ENCODE data around the gene DDTL.
"Not testable (repeated sequence)": the region's sequence is repeated elsewhere in the genome, so short reads cannot be mapped to it uniquely, and the experiment has no call there.

The DDTL gene

DNA sequence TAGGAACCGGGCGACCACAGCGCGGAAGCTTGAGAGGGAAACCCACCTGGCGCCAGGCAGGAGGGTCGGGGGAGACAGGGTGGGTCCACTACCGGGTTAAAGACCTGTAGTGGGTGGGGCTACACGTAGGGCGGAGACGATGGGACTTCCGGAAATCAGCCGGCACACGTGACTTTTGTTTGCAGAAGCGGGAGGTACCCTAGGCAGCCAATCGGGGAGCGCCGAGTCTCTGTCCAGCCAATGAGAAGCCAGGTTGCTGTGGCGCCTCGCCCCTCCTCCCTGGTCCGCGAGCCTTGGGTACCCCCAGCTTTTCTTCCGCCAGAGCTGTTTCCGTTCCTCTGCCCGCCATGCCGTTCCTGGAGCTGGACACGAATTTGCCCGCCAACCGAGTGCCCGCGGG, at the start of gene DDTL:
Gene DDTL (plus strand): TSS at position 321 of the 400 bp plus-strand sequence. CDS start 27 bp downstream, at position 348.
- not testable (repeated sequence) for DNase-seq

DNA sequence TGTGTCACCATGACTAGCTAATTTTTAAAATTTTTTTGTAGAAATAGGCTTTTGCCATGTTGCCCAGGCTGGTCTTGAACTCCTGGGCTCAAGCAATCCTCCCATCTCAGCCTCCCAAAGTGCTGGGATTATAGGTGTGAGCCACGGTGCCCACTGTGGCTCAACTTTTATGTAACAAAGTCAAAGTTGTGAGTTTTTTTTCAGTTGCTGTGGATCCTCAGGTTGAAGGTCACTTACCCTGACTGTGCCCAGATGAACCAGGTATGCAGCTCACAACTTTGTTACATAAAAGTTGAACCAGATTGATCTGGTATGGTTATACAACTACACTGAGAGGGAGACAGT, 46.4 kb upstream of the DDTL start:
- DNase-seq = not testable (repeated sequence)

DNA sequence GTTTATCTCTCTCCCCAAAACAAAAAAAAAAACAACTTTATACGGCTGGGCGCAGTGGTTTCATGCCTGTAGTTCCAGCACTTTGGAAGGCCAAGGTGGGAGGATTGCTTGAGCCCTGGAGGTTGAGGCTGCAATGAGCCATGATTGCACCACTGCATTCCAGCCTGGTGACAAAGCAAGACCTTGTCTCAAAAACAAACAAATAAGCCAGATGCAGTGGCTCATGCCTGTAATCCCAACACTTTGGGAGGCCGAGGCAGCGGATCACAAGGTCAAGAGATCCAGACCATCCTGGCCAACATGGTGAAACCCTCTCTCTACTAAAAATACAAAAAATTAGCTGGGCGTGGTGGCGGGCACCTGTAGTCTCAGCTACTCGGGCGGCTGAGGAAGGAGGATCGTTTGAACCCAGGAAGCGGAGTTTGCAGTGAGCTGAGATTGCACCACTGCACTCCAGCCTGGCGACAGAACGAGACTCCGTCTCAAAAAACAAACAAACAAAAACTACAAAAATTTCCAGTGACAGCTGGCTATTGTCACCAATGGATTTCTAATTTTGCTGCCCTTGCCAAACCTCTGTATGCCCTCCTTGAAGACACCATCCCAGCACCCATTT, 45.0 kb upstream of the DDTL start:
- not testable (repeated sequence) for DNase-seq

DNA sequence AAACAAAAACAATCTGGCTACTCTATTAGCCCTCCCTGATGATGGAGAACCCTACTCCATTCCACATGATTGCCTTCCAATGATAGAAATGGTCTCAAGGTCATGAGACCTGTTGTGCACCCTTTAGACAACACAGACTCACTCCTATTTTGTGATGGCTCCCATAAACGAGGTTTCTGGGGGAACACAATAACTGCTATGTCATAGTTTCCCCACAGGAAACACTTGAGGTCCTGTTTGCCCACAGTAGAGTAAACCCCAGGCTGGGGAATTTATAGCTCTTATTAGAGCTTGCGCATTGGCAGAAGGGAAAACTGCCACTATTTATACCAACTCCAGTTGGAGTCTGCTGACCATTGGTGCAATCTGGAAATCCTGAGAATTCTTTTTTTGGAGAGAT, 43.8 kb upstream of the DDTL start:
- DNase-seq = no peak

DNA sequence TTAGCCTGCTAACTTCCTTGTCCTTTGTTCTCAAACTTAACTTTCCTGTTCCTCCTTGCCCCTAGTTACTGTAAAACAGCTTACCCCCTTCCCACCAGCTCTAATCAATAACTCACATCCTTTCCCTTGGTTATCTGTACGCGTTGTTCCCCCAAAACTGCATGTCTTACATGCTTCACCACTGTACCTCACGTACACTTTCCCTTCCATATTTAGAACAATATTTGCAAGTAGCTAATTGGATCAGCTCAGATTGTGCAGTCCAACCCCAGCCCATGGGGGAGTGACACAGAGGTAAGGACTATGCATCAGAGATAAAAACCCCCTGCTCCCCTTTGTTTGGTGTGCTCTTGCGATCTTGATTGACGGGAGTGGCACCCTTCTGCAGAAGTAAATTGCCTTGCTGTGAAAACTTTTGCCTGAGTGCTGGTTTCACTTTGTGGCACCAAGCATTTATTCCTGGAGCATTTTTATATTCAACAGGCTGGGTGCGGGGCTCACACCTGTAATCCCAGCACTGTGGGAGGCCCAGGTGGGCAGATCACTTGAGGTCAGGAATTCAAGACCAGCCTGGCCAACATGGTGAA, 41.6 kb upstream of the DDTL start:
- peak; percentile 8 for DNase-seq

DNA sequence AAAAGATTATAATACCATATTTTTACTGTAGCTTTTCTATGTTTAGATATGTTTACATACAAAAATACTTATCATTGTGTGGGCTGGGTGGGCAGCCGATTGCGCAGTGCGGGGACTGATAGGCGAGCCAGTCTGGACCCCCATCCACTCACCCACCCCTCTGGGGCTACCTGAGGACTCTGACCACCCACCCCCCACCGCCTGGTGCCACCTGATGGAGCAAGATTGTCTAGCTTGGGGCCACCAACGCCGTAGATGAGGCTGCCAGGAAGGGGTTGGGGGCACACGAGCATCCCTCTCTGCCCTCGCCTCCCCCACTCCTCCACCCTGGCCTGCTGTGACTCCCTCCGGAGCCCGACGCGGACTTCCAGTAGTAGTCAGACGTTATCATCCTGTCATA, 40.1 kb upstream of the DDTL start:
- DNase-seq = no peak

DNA sequence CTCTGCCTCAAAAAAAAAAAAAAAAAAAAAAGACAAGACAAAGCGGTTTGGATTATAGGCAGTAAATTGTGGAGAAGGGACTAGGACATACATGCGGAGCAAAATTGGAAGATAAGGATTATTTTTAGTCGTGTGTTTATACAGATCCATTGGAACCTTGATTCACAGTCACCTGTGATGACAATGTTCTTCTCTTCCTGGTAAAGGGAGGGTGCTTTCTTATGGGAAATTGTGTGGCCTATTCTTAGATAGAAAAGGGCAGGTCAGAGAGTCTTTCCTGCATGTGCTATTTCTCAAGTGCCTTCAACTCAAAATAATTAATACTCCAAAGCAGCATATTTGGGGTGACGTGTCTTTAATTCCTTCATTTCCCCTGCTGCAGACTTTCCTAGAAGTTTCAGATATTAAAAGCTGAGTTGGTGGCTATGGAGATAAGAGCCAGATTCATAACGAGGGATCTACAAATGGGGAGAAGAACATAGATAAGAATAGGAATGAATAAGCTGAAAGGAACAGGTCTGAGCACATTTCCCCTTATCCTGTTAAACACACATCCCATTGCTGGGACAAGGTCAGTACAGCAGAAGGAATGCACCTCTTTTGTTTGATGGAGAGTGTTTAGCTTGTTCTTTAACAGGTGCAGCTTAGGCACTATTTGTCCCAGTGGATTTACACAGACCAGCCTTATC, 28.2 kb upstream of the DDTL start:
- DNase-seq = no peak

DNA sequence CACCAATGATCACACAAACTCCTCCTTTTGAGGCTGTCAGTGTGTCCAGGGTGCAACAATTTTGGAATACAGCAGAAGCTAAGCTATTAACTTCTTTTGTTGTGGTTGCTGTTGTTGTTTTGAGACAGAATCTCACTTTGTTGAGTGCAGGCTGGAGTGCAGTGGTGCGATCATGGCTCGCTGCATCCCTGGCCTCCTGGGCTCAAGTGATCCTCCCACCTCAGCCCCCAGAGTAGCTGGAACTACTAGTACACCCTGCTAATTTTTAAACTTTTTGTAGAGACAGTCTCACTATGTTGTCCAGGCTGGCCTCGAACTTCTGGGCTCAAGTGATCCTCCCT, 27.7 kb upstream of the DDTL start:
- no peak for DNase-seq

DNA sequence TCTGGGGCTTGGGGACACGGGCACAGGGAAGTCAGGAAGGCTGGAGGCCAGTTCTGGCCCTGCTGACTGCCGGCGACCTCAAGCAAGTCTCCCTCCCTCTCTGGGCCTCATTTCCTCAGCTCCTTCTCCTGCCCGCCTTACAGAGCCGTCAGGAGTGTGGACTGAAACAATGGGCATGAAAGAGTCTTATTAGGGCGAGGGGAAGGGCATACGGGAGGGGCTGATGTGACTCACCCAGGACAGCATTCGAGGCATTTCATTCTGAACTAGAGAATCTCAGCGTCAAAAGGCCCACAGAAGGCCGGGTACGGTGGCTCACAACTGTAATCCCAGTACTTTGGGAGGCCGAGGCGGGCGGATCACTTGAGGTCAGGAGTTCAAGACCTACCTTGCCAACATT, 26.5 kb upstream of the DDTL start:
- DNase-seq = not testable (repeated sequence)

DNA sequence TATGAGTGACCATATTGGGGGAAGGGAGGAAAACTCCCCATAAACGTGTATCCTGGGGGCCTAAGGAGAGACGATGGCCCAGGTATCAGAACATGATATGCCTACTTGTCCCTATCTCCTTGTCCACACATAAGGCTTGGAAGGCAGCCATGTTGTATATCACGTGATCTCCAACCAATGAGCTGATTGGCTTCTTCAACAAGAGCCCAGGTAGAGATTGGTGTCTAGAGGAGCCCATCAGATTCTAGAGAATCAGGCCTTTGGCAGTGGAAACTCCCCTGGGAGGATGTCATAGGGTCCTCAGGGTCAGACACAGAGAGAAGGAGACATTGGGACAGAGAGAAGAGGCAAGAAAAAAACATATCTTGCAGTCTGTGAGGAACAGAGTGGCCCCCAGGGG, 19.3 kb upstream of the DDTL start:
- not testable (repeated sequence) for DNase-seq

DNA sequence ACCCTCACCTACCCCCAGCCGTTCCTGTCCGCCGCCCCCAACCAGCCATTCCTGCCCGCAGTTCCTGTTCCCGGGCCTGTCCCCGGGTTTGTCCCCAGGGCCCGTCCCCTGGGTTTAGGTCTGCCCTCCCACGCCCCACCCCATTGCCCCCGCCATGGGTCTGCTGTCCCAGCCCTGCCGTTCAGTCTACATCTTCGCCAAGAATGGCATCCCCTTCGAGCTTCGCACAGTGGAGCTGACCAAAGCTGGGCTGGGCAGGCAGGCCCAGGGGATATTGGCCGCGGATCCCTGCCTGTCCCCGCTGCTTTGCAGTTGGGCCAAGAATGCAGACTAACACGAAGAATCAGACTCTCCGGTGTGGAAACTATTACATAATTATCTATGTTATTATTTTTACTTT, 16.9 kb upstream of the DDTL start:
- not testable (repeated sequence) for DNase-seq

DNA sequence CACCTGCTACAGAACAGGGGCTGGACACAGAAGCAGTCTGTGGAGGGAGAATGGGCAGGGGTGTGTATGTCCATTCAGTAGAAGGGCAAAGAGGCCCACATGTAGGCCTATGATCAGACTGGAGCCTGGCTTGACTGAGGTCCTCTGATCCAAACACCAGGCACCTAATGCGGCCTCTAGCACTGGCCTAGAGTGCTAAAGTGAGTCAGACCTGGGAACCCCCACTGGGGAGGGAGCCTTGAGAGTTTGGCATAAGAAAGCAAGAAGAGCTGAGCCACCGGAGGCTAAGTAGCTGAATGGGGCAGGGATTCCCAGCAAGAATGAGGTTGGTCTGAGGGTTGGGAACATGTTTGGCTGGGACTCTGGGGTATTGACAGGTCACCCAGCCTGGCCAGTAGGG, 15.3 kb upstream of the DDTL start:
- not testable (repeated sequence) for DNase-seq

DNA sequence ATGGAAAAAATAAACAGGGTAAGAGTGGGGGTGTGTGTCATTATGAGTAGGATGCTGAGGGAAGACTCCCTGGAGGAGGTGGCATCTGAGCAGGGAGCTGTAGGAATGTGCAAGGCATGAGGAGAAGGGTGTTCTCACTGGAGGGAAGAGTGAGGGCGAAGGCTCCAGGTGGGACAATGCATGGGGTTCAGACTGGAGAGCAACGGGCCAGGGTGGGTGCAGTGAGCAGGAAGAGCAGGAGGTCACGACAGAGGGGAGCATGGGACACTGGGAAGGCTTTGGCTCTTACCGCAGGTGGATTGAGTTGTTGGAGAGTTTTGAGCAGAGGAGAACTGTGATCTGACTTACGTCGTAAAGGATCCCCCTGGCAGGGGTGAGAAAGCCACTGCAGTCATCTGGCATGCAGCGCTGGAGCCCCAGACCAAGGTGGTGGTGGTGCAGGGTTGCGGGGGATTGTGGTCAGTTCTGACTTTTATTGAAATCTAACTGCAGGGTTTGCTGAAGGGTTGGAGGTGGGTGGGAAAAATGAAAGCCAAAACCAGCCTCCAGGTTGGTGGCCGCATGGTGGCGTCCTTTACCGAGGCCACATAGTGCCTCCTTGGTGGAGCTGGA, 13.8 kb upstream of the DDTL start:
- DNase-seq = not testable (repeated sequence)

DNA sequence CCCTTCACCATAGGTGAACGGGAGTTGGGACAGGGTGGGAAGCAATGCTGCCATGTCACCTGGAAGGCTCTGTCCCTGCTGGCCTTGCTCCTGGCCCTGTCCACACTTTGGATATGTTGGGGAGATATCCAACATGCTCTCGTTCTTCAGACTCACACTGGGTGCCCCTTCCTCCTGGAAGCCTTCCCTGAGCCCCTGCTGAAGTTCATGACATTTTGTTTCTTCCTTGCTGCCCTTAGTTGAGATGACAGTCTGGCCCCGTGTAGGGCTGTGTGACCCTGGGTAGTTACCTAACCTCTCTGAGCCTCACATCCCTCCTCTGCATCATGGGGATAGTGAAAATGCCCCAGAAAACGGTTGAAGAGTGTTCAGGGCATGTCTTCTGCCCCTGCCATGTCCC, 13.2 kb upstream of the DDTL start:
- not testable (repeated sequence) for DNase-seq

DNA sequence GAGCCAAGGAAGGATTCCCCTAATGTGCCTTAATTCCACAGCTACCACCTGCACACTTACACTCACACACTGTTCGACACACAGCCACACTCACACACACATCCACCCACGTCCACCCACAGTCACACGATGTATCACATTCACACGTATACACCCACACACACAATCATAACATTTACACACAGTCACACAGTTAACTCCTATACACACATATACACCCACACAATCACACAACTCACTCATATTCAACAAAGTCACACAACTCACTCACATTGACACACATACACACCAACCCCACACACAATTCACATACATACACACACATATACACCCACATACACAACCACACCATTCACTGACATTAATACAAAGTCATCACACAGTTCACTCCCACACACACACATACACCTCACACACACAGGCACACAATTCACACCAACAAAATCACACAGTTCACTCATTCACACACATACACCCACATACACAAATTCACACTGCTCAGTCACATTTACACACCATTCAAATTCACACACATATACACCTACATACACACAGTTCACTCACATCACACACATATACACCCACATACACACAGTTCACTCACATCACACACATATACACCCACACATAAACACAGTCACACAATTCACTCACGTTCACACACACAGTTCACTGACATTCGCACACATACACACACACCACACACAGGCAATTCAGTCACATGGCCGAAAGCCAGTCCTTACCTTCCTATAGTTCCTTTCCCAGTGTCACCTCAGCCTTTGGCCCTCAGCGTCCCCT, 12.3 kb upstream of the DDTL start:
- not testable (repeated sequence) for DNase-seq

DNA sequence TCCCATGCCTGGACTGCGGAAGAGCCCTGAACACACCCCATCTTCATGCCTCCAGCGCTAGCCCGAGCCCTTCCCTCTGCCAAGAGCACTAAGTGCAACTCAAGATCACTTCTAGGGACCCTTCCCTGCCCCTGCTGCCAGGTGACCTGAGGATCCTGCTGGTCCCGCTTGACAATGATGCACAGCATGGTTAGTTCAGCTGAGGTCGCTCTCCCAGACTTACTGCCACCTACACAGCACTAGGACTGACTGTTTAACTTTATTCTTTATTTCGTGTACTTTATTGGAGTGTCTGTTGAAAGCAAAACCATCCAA, 11.7 kb upstream of the DDTL start:
- not testable (repeated sequence) for DNase-seq

DNA sequence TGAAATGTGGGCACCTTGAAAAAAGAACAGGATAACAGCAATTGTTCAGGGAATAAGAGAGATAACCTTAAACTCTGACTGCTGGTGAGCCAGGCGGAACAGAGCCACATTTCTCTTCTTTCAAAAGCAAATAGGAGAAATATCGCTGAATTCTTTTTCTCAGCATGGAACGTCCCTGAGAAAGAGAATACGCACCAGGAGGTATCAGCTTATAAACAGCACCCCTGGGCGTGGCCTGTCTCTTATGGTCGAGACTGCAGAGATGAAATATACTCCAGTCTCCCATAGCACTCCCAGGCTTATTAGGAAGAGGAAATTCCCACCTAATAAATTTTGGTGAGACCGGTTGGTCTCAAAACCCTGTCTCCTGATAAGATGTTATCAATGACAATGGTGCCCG, 10.8 kb upstream of the DDTL start:
- not testable (repeated sequence) for DNase-seq

DNA sequence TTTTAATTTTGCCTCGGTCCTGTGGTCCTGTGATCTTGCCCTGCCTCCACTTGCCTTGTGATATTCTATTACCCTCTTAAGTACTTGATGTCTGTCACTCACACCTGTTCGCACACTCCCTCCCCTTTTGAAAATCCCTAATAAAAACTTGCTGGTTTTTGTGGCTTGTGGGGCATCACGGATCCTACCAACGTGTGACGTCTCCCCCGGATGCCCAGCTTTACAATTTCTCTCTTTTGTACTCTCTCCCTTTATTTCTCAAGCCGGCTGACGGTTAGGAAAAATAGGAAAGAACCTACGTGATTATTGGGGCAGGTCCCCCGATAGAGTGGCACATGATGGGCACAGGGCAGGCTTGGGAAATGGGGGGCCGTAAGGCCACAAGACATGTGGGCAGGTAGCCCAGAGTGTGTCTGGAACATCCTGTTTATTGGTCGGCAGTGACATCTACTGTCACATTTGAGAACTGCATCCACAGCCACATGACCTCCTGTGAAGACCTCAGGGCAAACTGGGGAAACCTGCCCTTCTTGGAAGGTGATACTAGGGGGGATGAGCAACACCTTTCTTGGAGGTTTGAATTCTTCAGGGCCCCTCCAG, 10.3 kb upstream of the DDTL start:
- peak; percentile 19 for DNase-seq

DNA sequence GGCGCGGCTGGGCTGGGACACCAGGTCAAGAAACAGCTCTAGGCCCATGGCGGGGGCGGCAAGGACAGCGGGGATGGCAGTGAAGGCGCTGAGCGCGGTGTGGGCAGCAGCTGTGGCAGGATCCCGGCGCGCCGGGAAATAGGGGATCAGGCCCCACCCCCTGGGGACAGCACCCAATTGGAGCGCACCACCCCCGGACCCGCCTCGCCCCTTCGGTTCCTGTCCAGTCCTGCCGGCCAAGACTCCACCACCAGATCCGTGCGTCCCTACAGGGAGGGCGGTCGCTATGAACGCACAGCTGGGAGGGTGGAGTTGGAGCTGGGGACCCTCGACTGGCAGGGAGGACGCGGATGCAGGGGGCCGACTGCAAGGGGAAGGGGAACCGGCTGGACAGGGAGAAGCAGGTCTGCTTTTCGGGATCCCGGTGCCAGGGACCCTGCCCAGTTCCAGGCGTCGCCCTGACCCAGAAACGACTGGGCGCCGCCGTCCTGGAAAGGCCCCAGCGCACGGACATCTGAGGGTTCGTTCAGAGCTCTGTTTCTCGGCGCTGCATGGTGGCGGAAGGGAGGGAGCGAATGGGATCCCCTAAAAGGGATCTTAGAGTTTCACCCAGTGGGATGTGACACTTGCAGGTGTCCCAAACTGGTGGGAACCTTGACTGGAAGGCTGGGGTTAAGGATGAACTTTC, 5.5 kb upstream of the DDTL start, which contains the start of gene GSTT2B:
Gene GSTT2B (minus strand): TSS at position 112 of the 688 bp plus-strand sequence. CDS start 64 bp downstream, at position 48.
- DNase-seq = not testable (repeated sequence)

DNA sequence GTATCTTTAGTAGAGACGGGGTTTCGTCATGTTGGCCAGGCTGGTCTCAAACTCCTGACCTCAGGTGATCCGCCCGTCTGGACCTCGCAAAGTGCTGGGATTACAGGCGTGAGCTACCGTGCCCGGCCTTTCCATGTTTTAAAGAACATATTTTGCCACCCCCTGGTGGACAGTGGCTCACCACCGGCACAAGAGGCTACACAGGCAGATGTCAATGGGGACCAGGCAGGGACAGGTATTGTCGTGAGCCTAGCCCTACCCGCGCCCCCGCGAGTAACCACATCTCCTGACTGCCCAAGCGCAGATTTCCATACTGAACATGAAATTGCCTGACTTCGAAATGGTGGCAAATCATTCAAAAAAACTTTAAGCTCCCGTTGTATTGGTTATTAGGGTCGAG, 594 bp upstream of the DDTL start:
- DNase-seq = not testable (repeated sequence)

DNA sequence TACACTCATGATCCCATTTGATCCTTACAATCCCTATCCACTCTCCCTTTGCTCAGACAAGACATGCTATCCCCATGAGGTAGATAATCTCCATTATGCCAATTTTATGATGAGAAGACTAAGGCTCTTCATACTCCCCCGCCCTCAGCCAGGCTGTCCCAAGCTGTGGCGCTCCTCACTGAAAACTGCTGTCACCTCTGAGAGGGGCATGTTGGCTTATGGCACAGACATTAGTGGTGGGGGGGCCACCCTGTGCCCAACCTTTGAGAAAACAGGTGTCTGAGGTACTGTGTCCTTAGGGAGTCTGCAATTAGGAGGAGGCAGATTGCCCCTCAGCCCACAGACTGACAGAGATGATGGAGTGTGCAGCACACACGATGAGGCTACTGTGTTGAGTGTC, 2.4 kb downstream of the DDTL start:
- no peak for DNase-seq

DNA sequence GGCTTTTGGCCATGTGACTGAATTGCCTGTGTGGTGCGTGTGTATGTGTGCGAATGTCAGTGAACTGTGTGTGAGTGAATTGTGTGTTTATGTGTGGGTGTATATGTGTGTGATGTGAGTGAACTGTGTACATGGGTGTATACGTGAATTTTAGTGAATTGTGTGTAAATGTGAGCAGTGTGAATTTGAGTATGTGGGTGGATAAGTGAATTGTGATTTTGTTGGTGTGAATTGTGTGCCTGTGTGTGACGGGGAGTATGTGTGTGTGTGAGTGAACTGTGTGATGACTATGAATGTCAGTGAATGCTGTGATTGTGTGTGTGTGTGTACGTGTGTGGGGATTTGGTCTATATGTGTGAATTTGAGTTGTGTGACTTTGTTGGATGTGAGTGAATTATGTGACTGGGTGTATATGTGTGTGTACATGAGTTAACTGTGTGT, 3.5 kb downstream of the DDTL start:
- no peak for DNase-seq

Measured in NCI-H1092 treated with DMSO at 0.1 percent for 48 hours (cell line).